Measurements from ENCODE around the gene SPTLC3.

The SPTLC3 gene

DNA sequence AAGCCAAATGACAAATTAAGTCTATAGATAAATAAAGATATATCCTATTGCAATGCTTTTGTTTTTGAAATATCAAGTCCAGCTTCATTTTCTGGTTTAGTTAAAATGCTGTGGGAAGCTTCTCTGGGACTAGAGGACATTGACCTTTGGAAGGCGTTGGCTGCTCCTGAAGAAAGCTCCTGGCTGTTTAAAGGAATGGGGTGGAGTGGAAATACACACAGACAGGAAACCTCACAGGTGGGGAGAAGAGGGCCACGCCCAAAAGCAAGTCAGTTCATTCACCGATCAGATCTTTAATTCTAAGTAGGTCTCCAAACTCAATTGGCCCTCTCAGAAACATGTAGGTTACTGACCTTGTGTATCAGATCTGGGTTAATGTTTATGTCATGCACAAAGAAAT is 59.6 kb downstream of the SPTLC3 start:
- TF ChIP-seq, protein P1, sequence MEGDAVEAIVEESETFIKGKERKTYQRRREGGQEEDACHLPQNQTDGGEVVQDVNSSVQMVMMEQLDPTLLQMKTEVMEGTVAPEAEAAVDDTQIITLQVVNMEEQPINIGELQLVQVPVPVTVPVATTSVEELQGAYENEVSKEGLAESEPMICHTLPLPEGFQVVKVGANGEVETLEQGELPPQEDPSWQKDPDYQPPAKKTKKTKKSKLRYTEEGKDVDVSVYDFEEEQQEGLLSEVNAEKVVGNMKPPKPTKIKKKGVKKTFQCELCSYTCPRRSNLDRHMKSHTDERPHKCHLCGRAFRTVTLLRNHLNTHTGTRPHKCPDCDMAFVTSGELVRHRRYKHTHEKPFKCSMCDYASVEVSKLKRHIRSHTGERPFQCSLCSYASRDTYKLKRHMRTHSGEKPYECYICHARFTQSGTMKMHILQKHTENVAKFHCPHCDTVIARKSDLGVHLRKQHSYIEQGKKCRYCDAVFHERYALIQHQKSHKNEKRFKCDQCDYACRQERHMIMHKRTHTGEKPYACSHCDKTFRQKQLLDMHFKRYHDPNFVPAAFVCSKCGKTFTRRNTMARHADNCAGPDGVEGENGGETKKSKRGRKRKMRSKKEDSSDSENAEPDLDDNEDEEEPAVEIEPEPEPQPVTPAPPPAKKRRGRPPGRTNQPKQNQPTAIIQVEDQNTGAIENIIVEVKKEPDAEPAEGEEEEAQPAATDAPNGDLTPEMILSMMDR (IDR thresholded peaks at IDR 0.05; ENCODE audit: low read depth, low read length), result no peak
- no peak for DNase-seq (ENCODE audit: extremely low read depth, low read depth)

DNA sequence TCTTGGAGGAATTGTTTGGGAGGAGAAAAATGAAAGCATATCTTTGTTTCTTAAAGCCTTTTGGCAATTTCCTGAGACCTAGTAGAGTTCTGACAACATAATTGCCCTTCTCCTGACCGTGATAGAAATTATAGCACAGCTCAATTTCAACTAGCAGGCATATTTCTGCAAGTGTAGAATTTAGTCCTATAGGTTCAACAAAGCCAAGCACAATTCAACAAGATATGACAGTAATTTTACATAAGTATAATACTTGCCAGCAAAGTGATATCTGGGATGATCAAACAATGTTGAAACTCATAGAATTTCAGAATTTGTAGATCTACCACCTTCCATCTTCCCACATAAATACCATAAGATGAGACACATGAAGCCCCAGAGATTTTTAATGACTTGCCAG is 73.1 kb downstream of the SPTLC3 start:
- TF ChIP-seq, protein P1 (IDR thresholded peaks at IDR 0.05; ENCODE audit: low read depth, low read length), result no peak
- no peak for DNase-seq (ENCODE audit: extremely low read depth, low read depth)

DNA sequence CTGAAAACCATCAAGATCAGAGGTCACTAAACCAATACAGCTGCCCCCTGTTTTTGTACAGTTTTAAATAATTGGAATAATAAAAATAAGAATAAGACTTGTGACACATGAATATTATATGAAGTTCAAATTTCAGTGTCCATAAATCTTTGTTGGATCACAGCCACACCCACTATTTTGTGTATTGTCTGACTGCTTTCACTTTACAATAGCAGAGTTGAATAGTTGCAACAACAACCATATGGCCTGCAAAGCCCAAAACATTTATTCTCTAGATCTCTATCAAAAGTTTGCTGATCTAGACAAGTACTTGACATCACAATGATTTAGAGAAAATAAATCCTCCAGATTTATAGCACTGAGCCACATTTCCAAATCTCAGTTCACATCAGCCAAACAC is 73.6 kb downstream of the SPTLC3 start:
- no peak for DNase-seq (ENCODE audit: extremely low read depth, low read depth)
- TF ChIP-seq, protein P1 (IDR thresholded peaks at IDR 0.05; ENCODE audit: low read depth, low read length), result no peak

DNA sequence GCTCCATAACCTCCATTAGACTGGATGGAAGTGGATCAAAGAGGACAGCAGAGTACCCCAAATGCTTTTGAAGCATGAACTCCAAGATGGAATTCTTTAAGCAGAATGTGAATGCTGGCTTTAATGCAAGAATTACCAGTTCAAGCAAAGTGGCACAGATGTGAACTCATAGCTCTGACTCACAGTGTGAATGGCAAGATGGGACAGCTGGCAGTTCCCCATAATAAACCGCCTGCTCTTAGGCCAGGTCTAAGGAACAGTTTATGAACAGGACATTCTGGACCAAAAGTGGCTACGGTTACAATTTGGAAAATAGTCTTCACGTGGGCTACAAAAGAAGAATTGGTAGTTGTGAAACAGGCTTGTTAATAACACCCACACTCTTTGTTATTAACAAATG is 76.5 kb downstream of the SPTLC3 start:
- DNase-seq (ENCODE audit: extremely low read depth, low read depth), result no peak
- TF ChIP-seq, protein P1 (IDR thresholded peaks at IDR 0.05; ENCODE audit: low read depth, low read length), result no peak

DNA sequence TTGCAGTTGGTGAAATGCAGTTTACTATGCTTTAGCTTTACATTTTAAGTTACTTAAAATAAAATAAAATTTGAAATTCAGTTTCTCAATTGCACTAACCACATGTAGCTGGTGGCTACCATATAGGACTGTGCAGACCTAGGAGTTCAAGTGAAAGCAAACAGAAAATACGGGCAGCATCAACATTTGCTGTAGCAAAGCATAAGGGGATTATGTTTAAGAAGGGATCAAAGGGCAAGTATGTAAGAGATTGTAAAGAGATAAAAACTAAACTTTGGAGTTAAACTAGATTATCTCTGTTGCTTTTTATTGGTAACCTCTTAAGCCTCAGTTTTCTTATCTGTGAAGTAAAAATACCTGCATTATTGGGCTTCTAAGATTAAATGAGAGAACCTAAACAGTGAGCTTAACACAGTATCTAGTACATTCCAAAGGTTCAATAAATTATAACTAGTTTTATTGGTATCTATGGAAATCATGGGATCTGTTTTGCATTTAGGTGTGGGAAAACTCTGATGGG is 81.2 kb downstream of the SPTLC3 start:
- TF ChIP-seq, protein P1 (IDR thresholded peaks at IDR 0.05; ENCODE audit: low read depth, low read length), result no peak
- DNase-seq (ENCODE audit: extremely low read depth, low read depth), result no peak

DNA sequence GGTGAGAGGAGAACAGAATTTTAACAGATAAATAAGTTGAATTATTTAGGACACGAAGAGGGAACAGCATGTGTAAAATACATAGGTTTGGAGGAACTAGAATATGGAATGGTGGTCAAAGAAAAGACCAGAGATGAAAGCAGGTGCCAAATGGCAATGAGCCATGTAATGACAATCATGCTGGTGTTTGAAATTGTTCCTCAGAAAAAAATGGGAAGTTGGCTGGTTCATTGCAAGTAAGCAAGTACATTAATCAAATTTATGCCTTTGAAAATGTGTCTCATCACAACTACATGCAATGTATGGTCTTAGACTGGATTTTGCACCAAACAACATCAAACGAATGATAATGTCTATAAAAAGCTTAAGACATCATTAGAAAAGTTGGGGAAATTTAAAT is 83.3 kb downstream of the SPTLC3 start:
- no peak for DNase-seq (ENCODE audit: extremely low read depth, low read depth)
- TF ChIP-seq, protein P1 (IDR thresholded peaks at IDR 0.05; ENCODE audit: low read depth, low read length), result no peak

DNA sequence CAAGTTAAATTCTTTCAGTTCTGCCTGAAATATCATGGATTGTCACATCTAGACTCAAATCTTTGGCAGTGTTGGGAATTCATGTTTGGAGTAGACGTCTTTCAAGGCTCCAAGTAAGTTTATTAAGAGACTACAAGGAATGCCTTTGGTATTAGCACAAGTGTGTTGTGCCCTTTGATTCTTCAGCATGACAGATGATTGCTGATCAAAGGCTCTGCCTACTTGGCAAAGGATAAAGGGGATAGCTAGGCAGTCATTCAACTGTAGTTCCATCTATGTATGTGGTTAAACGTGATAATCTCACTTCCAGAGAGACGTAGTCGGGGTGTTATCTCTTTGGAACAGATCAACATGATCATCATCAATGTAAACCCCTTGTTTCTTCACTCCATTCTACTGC is 86.2 kb downstream of the SPTLC3 start:
- DNase-seq (ENCODE audit: extremely low read depth, low read depth), result no peak
- TF ChIP-seq, protein P1 (IDR thresholded peaks at IDR 0.05; ENCODE audit: low read depth, low read length), result no peak

Data from AG09319 (cell line).